Measurements from ENCODE around the gene SRRM2. TPM values are rescaled to one million over a fixed set of nuclear protein-coding genes. Genes with fewer than 3 reads are reported as not detected.

The SRRM2 gene
- total and polyA plus RNA-seq, 9 of the 15 experiments (the other 6 are each of a cell fraction or from before 2014, with no cell fraction given), result 26.7 to 563 (median 81.1) TPM

DNA sequence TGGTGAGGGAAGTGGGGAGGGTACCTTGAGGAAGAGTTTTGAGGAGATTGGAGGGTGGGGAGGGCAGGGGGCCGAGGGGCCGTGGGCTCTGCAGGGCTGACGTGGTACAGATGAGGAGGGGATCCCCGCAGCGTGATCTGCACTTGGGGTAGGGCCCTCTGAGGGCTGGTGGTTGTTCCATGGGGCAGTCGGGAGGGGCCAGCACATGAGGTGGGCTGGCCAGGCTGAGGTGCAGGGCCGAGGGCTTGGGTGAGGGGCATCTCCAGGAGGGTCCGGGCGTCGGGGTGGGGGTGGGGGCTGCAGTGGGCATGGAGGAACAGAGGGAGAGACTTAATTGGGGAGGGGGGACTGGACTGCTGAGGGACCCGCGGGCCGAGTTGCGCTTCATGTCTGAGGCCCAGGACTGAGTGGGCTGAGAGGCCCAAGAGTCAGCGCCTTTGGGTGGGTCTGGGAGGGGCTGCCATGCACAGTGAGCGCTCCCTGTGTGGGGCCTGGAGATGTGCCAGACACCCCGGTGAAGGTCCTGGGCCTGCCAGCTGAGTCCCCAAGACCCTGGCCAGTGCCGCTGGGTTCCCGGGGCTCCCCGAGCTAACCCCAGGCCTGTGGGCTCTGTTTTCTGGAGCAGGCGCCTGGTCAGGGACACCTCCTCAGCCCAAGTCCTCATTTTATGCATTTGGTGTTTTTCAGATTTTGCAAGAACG, 45.7 kb upstream of the SRRM2 start:
- Histone ChIP-seq H3K27ac (ENCODE audit: extremely low read depth, low read depth, low read length) (no peak overlapping the region), H3K9me1 (ENCODE audit: control insufficient read depth, insufficient read depth, low read length) (peaks cover 2% of the 10 kb centered on the region), H3K4me3 (no peak overlapping the region), H3K79me2 (ENCODE audit: control insufficient read depth, insufficient read depth, low read length) (no peaks in the 10 kb centered on the region), H3K9ac (ENCODE audit: insufficient read depth in 1 of 2, low read depth in 2 of 2, low read length in 2 of 2) (no peak overlapping the region), H3K4me2 (ENCODE audit: insufficient read depth, low read length) (no peak overlapping the region), H3K4me1 (replicated peaks in 1 of 2; ENCODE audit: control insufficient read depth in 2 of 2, insufficient read depth in 2 of 2, low read length in 2 of 2) (peaks cover 0 to 44% of the 10 kb centered on the region in 2 experiments; a peak in 2 of 5 replicates), H2AFZ (ENCODE audit: low read depth, low read length) (no peak overlapping the region), H3K27me3 (ENCODE audit: control insufficient read depth in 2 of 2, insufficient read depth in 2 of 2, low read length in 2 of 2) (peaks cover 0 to 1% of the 10 kb centered on the region in 2 experiments; a peak in 1 of 5 replicates), H3K36me3 (ENCODE audit: control insufficient read depth, insufficient read depth, low read length) (peaks cover 56% of the 10 kb centered on the region; the same call in 1 of the 3 replicates), H4K20me1 (replicated peaks; ENCODE audit: control insufficient read depth, insufficient read depth, low read length) (no peaks in the 10 kb centered on the region; the same call in 1 of the 2 replicates), H3K9me3 (replicated peaks; ENCODE audit: control insufficient read depth, insufficient read depth, low read depth, low read length) (no peaks in the 10 kb centered on the region)
- no TSS peak for BruUV-seq (replicated peaks)
- in situ Hi-C loops (cut with MboI), result no loop called here
- intact Hi-C loops (cut with micrococcal nuclease), result no loop called here
- DNase-seq (ENCODE audit: extremely low read depth in 1 of 4, low spot score in 3 of 4), result no peak
- 87% methylated on average over 13 of the region's 22 CpGs for WGBS (ENCODE audit: insufficient coverage, low coverage, missing lambda C conversion rate)
- ChIA-PET POLR2A (interaction anchor here (0.6 to 1.2 kb wide), 3 partner anchors 8 to 315 kb away, joined by 3 to 7 read pairs (median 3); no protein-coding TSS in a partner anchor), CTCF (ENCODE audit: low intra/inter-chr PET ratio) (no interaction called here)
- no peak for FAIRE-seq
- ATAC-seq, result no peak
- TF ChIP-seq ZKSCAN3 (CRISPR knock-in tag; IDR thresholded peaks at IDR 0.05) (no peak), ASH1L (IDR thresholded peaks at IDR 0.05; ENCODE audit: borderline replicate concordance, low read depth, partially characterized antibody) (no peak), LARP7 (IDR thresholded peaks at IDR 0.05) (no peak), TAF1 (IDR thresholded peaks at IDR 0.05; ENCODE audit: control insufficient read depth, extremely low read depth, insufficient read depth, low read length, severe bottlenecking) (no peak), RNF219 (CRISPR knock-in tag; IDR thresholded peaks at IDR 0.05) (no peak)
